HG03558 (cell line): ENCODE measurements around the gene NKX2-1.
"Not testable (repeated sequence)": the region's sequence is repeated elsewhere in the genome, so short reads cannot be mapped to it uniquely, and the experiment has no call there.

Source experiments
- ATAC-seq: cut with Tn5 transposase; IDR thresholded peaks from one replicate; pipeline ENCODE4 v1.9.1; 2021; ENCODE audit warnings: moderate number of reproducible peaks; ENCODE audit not compliant: unreplicated experiment; ENCODE audit errors: extremely low read depth

The NKX2-1 gene

DNA sequence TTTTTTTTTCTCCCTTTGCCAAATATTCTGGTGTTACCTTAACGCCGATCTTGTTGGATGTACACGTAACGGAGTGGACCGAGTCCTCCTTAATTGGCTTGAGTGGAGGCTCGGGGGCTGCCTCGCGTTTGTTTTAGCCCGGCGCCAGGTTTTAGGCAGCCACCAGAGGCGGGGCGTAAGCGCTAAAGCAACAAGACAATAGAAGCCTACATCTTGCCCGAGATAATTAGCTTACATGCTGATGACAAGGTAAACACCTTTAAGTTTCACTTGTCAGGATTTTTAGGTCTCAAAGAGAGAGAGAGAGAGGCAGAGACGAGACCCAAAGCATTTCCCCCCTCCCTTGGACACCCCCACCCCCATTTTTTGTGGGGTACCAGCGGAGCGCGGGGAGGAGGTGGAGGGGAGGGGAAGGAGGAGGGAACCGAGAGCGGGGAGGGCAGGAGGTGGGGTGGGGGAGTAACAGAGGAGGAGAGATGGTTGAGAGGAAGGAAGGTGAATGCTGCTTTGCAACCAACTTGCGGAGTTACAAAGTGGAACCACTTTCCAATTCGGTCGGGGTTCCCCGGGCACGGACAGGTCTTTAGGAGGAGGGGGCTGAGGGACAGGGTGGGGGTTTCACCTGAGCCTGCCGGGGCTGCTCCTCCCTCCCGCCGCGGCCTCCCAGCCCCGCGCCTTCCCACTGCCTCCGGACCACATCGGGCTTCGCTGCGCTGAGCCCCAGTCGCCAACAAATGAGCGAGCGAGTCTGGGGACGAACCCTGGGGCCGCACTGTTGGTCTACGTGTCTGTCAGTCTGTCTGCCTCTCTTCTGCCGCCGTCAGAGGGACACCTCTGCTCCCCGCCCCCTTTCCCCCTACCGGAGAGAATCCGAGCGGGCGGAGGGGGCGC lies at the start of gene NKX2-1:
TSS of gene NKX2-1 (minus strand) at position 802 of the 891 bp plus-strand sequence. CDS start at position 699, 103 bp downstream.
- no peak for ATAC-seq

DNA sequence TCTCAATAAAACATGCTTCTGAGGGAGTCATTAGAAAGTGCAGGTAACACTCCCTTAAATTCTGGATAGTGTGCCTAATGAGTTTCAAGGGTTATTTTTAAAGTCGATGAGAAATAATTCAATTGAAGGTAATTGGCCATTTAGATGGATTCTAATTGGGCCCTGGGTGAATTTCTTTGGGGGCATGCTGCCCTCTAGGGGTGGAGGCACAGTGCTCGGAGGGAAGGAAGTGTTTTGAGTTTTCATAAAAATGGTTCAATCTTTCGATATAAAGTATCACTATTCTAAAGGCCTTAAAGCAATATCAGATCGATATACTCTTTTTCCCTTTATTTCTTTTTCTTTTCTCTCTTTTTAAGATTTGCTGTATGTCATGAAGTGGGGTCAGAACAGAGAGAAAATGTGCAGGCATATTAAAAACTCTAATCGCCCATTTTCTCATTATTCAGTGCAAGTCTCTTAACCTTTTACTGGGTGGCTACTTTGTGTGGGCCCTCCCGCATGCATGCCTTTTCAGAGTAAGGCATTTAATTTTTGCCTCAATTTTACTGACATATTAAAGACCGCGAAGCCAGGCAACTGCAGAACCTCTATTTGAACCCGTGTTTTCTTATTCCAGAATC lies 36.9 kb upstream of the NKX2-1 start:
- no peak for ATAC-seq

DNA sequence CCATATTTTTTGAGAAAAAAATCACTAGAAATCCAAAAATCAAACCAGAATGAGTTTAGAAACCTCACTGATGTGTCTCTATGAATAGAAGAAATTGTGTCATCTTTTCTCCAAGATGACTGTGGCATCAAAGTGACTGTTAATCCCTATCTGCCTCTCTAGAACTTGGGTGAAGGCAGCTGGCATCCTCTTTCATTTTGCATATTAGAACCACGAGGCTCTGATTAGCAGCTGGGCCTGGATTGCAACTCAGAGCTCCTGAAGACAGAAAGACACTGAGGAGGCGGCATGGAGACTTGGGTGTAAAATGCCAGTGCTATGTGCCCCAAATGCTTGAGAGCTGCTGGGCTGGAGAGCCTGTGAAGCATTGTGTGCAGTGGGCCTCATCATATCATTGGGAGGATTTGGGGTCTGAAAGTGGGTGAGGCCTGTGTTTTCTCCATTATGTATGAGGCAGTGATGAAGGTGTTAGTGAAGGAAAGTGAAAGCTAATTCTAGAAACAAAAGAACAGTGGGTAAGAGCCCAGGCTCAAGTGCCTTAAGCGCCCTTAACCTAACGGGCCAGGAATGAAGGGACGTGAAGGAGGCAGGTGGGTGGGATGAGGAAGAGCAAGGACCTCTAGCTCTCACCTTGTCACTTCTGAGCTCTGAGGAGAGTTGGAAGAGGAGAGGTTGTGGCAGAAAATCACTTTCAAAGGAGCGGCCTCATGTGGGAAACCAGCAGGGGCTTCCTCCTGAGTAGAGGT lies 36.1 kb upstream of the NKX2-1 start:
- no peak for ATAC-seq

DNA sequence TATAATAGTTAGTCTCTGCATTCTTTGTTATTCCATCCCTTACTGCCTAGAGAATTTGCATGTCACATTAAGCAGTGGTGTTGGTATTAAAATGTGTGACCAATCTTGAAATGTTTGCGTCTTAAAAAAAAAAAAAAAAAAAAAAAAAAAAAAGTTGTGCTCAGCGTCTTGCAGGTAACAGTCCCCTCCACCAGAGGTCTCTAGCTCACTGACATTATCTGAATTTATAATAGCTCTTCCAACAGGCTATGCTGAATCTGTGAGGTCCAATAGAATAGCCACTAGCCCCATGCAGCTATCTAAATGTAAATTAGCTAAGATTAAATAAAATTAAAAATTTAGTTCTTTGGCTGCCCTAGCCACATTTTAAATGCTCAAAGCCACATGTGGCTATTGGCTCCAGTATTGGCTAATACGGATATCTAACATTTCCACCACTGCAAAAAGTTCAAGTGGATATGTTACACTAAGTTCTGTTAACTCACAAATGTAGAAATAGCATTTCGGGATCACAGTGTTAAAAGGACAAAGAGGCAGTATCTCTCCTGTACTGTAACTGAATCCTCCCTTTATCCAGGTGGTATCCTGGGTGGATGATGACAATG lies 33.7 kb upstream of the NKX2-1 start:
- no peak for ATAC-seq

DNA sequence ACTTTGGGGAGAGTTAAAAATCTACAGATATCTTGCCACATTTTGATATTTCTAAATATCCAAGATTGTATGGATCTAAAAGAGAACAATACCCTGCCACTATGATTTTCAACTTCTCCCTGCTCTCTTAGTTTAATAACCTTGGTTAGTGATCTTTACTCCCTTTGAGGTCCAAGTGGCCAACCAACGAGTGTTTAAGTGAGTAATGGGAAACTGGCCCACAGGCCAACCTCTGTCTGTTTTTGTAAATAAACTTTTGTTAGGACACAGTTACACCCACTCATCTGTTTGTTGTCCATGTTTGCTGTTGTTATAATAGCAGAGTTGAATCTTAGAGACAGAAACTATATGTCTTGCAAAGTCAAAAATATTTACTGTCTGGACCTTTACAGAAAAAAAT lies 30.9 kb upstream of the NKX2-1 start:
- no peak for ATAC-seq

DNA sequence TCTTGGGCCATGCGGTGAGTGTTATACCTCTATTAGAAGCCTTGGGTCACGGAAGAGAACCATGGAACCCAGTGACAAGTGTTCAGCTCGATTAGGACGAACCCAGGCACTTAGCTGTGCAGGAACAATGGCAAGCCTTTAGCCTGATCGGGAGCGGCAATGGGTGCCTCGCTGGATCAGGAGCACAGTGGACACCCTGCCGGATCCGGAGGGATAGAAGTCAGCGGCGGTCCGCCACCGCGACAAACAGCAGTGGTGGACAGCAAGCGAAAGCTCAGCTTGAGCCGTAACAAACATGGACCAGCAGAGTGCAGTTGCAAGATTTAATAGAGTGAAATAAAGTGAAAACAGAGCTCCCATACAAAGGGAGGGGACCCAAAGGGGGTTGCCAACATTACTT lies 24.2 kb upstream of the NKX2-1 start:
- not testable (repeated sequence) for ATAC-seq

DNA sequence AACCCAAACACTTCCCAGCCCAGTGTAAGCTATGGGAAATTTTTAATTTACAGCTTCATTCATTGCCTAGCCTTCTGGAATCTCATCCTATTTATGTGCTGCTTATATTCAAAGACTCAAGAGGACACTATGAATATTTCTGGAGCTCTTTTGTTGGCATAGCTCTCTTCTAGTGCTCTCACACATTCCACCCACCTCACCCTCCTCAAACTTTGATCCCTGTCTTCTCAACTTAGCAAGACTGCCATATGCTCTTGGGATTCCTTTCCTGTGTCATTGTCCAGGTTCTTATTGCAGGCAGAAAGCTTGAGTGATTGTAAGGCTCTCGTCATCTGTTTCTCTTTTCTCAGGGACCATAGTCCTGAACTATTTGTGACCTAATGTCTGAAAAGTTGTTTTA lies 18.0 kb upstream of the NKX2-1 start:
- ATAC-seq: no peak

DNA sequence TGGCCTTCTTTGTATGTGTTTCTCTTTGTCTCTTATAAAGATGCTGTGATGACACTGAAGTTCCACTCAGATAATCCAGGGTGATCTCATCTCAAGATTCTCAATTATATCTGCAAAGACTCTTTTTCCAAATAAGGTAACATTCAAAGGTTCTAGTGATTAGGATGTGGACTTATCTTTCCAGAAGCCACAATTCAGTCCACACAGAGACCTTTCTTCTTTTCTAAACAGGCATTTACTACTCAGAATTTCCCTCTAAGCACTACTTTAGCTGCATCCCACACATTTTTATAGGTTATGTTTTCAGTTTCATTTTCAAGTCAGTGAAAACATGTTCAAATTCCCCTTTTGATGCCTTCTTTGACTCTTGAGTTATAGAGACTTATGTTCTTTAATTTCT lies 9.0 kb upstream of the NKX2-1 start:
- ATAC-seq: no peak

DNA sequence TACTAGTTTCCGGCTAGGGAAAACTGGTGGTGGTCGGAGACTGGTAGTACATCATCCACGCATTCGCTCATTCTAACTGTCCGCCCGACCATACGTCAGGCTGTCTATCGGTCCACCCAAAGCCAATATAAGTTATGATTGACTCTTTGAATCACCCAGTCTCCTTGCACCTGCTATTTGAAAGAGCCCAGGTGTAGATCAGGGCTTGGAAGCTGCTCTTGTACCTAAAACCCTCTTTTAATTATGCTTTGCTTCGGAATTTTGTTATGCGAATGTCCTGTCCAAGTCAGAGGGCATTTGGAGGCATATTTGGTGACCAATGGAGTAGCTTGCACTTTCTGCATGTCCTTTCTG lies 5.7 kb upstream of the NKX2-1 start:
- no peak for ATAC-seq

DNA sequence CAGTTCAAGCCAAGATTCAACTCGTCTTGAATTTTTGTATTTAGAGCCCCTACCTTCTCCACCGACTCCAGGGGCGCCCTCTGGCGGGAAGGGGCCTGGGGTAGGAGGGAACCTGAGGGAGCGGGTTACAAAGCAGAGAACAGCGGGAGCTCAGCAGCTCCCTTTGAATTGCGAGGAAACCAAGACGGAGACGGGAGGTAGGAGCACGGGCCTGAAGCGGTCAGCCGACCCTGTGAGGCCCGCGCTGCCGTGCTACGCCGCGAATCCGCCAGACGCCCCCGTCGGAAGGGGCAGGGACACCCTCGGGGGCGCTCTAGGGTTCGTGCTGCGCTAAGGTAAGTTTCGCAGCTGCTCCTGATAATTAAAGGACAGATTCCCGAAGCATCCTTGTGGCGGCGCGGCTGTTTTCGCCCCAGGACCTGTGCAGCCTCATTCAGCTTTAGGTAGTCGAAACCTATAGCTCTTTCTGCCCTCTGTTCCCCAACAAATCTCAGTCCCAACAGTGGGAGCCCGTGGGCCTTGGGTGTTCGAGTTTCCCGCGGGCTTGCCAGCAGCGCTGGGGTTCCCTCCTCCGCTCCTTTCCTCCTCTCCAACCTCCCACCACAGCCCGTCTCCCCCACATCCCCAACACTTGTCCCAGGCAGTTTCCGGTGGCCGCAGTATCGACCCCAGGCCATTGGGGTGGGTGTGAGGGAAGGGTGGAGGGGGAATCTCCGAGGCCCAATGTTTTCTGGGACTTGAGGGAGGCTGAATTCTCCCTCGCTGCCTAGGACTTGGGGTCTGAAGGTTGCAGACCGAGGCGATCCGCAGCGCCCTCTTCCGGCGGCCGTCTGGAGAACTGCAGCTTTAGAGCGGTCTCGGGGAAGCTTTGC lies 5.1 kb upstream of the NKX2-1 start:
- no peak for ATAC-seq

DNA sequence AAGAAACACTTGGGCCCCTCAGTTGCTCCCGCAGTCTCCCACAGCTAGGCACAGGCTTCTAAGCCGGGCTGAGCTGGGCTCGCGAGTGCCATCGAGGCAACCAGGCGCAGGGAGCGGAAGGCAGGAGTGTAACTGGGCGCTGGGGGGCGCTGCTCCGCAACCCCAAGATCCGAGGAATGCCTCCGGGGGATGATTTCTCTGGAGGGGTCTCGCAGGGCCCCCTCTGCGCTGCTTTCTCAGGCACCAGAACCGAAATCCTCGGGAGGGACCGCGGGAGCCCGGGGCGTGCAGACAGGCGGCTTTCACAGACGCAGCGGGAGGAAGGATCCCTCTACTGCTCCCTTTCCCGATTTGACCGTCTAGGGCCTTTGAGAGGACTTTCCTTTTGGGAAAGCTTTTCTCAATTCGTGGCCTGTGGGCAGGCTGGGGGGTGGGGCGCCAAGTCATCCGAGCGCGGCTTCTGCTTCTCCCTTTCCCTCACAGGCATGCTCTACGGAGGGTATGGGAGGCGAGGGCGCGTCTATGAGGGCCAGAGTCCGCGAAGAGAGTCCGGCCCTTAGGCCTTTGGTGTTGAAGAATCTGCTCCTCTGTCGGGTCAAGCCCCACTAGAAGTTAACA lies 4.3 kb upstream of the NKX2-1 start:
- no peak for ATAC-seq

DNA sequence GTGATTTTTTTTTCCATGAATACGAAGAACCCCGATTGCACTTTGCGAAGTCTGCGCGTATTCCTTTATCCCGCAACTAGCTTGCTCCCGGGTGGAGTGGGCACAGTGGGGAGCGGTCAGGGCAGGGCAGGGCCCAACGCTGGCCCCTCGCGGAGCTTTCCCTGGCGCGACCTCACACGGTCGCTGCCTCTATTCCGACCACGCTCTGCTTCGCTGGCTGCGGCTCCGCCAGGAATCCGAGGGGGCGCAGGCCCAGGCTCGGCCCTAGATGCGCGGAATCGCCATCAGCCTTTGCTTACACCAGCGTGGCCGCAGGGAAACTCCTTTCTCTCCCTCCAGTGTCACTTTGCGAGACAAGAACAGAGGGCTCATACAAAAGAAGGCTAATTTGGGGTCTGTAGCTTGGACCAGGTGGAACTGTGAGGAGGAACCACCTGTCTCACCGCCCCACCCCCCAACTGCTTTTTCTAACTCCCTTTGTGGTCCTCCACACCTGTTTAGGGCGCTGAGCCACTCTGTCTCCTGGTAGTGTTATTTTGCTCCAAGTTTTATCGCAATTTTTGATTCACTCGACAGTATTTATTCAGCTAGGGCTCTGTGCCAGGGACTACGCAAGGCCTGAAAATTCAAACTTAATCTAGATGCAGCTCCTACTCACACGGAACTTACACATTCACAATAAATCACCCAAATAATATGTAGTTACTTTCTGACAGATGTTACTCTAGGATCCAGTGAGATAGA lies 3.1 kb upstream of the NKX2-1 start:
- ATAC-seq: no peak

DNA sequence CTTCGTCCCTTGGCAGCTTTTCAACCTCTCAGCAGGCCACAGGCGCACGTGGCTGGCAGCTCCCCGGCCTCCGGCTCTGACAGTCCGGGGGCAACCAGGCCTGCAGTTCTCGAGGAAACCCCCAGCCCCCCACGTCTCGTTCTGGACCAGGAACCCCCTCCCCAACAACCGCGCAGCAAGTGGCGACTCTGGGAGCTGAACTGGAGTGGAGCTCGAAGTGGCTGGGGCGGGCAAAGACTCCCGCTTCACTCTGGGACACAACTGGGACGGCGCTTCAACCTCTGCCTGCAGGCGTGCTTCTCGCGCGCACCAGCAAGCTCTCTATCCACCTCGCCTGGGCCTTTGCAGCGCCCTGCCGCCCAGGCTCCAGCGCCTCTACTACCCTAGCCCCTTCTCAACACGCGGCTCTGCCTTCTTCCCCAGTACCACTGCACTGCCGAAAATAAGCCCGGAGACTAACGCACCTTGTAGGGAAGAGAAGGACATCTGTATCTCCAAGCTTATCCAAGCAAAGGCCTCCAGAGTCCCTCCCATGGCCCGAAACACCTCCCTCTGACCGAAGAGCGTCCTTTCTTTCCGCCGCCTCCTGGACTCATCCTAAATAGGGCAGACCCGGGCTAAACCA lies 2.4 kb upstream of the NKX2-1 start:
- ATAC-seq: no peak

DNA sequence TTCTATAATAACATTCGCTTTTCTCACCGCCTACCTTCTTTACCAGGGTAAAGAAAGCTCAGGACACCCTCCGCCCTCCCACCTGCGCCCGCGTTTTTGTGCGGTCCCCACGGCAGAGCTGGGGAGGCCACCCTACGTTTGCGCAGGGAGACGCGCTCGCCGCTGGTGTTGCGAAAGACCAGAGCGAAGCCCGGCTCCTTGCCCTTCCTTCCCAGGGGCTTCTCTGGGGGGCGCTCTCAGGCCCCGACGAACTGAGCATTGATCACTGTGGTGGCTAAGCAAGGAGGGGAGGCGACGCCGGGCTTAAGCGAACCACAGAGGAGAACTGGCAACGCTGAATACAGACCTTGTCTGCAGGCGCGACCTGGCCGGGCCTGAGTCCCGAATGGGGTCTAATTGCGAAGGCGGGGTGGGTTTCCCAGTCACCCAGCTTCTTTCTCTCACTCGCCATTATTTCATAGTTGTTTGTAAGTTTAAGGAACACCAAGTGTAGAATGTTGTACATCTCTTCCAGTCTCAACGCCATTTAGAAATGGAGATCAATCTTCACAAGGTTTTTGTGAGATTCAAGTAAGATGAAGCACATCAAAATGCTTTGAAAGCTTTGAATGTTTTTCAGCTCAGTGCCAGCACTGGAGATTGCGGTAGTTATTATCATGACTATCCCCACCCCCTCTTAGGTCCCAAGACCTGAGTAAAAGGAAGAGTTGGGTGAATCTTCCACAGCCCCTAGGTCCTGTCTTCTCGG lies 1.7 kb upstream of the NKX2-1 start:
- no peak for ATAC-seq

DNA sequence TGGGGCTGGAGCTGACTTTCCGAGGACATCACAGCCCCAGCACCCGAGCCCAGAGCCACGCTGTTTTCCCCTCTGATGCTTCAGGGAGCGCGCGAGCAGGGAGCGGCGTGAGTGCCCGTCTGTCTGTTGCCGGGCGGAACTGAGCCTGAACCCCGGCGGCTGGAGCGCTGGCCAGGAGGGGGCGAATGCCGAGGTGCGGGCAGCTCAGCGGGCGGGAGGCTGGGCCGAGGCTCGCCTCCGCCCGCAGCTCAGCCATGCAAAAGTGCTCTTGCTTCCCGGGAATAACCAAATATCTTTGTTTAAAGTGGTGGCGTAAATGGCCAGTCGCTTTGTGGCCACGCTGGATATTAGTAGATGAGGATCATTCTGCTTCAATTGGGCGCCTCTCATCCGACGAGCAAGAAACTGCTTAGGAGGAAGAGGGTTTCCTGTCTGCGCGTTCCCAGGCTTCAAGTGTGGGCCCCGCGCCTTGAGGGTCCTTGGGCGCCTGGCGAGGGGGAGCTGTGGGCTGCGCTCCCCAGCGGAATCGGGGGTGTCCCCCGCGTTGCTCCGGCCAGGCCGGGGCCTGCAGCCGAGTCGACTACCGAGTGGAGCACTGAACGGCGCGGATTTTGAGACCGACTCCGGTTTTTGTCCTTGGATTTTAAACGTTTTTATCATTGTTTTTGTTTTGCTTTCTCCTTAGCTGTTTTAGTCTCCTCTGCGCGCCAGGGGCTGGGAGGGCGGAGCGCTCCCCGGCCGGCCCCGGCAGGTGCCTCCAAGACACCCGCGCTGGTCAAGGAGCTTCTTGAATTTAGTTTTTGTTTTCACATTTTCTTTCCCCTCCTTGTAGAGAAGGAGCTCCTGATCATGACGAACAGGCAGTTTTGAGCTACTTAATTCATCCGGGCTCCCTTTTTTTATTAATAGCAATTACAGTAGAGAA lies 831 bp upstream of the NKX2-1 start:
- ATAC-seq: no peak

DNA sequence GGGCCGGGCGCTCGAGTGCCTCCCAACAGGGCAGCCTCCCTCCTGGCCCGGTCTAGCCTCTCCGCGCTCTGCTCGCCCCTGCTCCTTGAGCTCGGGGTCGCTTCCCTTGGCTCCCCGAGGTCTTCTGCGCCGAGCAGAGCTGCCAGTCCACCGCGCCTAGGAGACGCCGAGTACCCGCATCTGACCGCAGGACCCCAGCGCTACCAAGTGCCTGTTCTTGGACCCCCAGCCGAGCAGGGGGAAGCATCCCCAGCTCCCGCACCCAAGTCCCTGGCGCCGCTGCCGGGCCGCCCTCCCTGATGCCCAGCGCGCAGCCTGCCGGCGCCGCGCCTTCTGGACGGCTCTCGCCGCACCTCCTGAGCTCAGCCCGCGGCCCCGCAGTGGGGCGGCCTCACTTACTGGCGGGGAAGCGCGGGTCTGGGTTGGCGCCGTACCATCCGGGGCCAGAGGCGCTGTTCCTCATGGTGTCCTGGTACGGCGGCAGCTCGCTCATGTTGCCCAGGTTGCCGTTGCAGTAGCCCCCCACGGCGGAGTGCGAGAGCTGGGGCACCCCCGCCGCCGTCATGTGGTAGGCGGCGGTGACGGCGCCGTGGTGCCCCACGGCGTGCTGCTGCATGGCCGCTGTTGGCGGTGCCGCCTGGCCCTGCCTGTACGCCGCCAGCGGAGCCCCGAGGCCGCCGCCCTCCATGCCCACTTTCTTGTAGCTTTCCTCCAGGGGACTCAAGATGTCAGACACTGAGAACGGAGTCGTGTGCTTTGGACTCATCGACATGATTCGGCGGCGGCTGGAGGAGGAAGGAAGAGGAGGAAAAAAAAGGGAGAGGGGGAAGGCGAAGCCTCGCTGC lies 1.2 kb downstream of the NKX2-1 start:
- ATAC-seq: no peak
